HCT116 (cell line): Measurements from ENCODE around the gene TTLL11. TPM values are rescaled to one million over a fixed set of nuclear protein-coding genes. Genes with fewer than 3 reads are reported as not detected.

ENCODE experiments used
- ATAC-seq: fragments of 200-7000 bp; cut with Tn5 transposase; 2 replicates; pipeline ENCODE4 v1.9.1; 2020; ENCODE audit warnings: mild to moderate bottlenecking, moderate library complexity
- BruUV-seq: library from RNA; stranded (reverse); fragments of 400-500 nt; replicated peaks from 2 replicates; lab custom pipeline; 2021; lab: Mats Ljungman, UMichigan
- CTCF ChIA-PET: fragments of 300-600 bp; sonication (Branson Sonifier 250); formaldehyde crosslinking; loops from one replicate; lab custom pipeline; 2021; ENCODE audit warnings: antibody characterized with exemption; lab: Charles Lee
- POLR2A ChIA-PET: fragments of 300-600, 350-600 bp; sonication (Branson Sonifier 250); formaldehyde crosslinking; loops from one replicate; lab custom pipeline; 2021; ENCODE audit warnings: antibody characterized with exemption; lab: Charles Lee
- RAD21 ChIA-PET, 2 experiments: fragments of 300-600 bp; sonication (Branson Sonifier 250); formaldehyde crosslinking; loops; one replicate each; lab custom pipeline; 2023; ENCODE audit warnings: low total read pairs in 2 of 2; ENCODE audit not compliant: uncharacterized antibody in 2 of 2, unreplicated experiment in 2 of 2, low non-redundant PET in 1 of 2; lab: Charles Lee
- DNase-seq: peaks from one replicate; pipeline ENCODE4 v3.0.0-alpha.2; 2010; ENCODE audit warnings: low read depth, low spot score
- H2AFZ ChIP-seq: fragments of 200-600 bp; shearing (Covaris generic), sonication (generic); 2 replicates; pipeline ENCODE4 v1.6.1; 2017; ENCODE audit warnings: low read depth, mixed run types, mixed read lengths, antibody characterized with exemption, low read length; ENCODE audit not compliant: poor library complexity, severe bottlenecking
- H3K27ac ChIP-seq: 2 replicates; pipeline ENCODE4 v1.5.1; 2012; ENCODE audit warnings: low read depth, low read length
- H3K27me3 ChIP-seq: fragments of 200-600 bp; sonication (generic); 2 replicates; pipeline ENCODE4 v1.6.1; 2016; ENCODE audit warnings: mixed run types, low read length, mixed read lengths; ENCODE audit not compliant: insufficient read depth
- H3K36me3 ChIP-seq, 2 experiments: fragments of 200-500 bp in 1 of 2; fragments of 200-600 bp in 1 of 2; sonication (Bioruptor generic) in 1 of 2; sonication (generic) in 1 of 2; 2 replicates each; pipeline versions ENCODE4 v1.5.1 to v1.6.1; 2014 to 2016; ENCODE audit warnings: low read length in 2 of 2, inconsistent platforms in 1 of 2, mixed read lengths in 1 of 2, mixed run types in 1 of 2; ENCODE audit not compliant: insufficient read depth in 2 of 2, control insufficient read depth in 1 of 2
- H3K4me1 ChIP-seq, 2 experiments: fragments of 200-600 bp in 1 of 2; sonication (generic) in 1 of 2; 2 replicates each; pipeline versions ENCODE4 v1.5.1 to v1.6.1; 2012 to 2017; ENCODE audit warnings: low read length in 2 of 2, inconsistent platforms in 1 of 2, mild to moderate bottlenecking in 1 of 2, mixed read lengths in 1 of 2, mixed run types in 1 of 2, moderate library complexity in 1 of 2; ENCODE audit not compliant: insufficient read depth in 2 of 2, control insufficient read depth in 1 of 2
- H3K4me2 ChIP-seq: fragments of 200-600 bp; sonication (generic); 2 replicates; pipeline ENCODE4 v1.6.1; 2017; ENCODE audit warnings: mixed run types, low read length, mixed read lengths
- H3K4me3 ChIP-seq, 2 experiments: fragments of 200-600 bp in 1 of 2; sonication (generic) in 1 of 2; replicated peaks in 1 of 2; 2 replicates each; pipeline ENCODE4 v1.5.1; 2011 to 2016; ENCODE audit warnings: low read length in 2 of 2, control low read depth in 1 of 2, low read depth in 1 of 2, mild to moderate bottlenecking in 1 of 2, mixed read lengths in 1 of 2, mixed run types in 1 of 2
- H3K79me2 ChIP-seq: fragments of 200-600 bp; sonication (generic); 2 replicates; pipeline ENCODE4 v1.6.1; 2017; ENCODE audit warnings: mild to moderate bottlenecking, mixed run types, low read length, moderate library complexity, mixed read lengths; ENCODE audit not compliant: insufficient read depth
- H3K9ac ChIP-seq: fragments of 200-600 bp; sonication (generic); 2 replicates; pipeline ENCODE4 v1.6.1; 2016; ENCODE audit warnings: low read length, mixed read lengths
- H3K9me2 ChIP-seq: fragments of 200-600 bp; sonication (generic), shearing (Covaris generic); 2 replicates; pipeline ENCODE4 v1.6.1; 2017; ENCODE audit warnings: mixed run types, mild to moderate bottlenecking, moderate library complexity; ENCODE audit not compliant: insufficient read depth
- H3K9me3 ChIP-seq, 2 experiments: fragments of 200-500 bp in 1 of 2; fragments of 200-600 bp in 1 of 2; sonication (Bioruptor generic) in 1 of 2; sonication (generic) in 1 of 2; 2 replicates each; pipeline ENCODE4 v1.6.1; 2014 to 2017; ENCODE audit warnings: low read length in 2 of 2, mixed read lengths in 2 of 2, inconsistent platforms in 1 of 2, low read depth in 1 of 2, mild to moderate bottlenecking in 1 of 2, mixed run types in 1 of 2, moderate library complexity in 1 of 2; ENCODE audit not compliant: control insufficient read depth in 1 of 2, insufficient read depth in 1 of 2
- H4K20me1 ChIP-seq: fragments of 200-600 bp; sonication (generic), shearing (Covaris generic); 2 replicates; pipeline ENCODE4 v1.6.1; 2017; ENCODE audit warnings: mixed run types, mild to moderate bottlenecking, moderate library complexity; ENCODE audit not compliant: insufficient read depth
- CEBPB ChIP-seq: IDR thresholded peaks from 2 replicates; pipeline ENCODE4 v1.6.1; 2012; ENCODE audit warnings: low read depth
- CTCF ChIP-seq, 3 experiments: fragments of 200-600 bp in 1 of 3; sonication (generic) in 1 of 3; IDR thresholded peaks in 2 of 3; conservative IDR thresholded peaks in 1 of 3; 2 replicates each; pipeline ENCODE4 v1.5.1; 2012 to 2017; ENCODE audit warnings: low read depth in 2 of 3, low read length in 2 of 3, antibody characterized with exemption in 1 of 3, borderline replicate concordance in 1 of 3, control low read depth in 1 of 3, mild to moderate bottlenecking in 1 of 3, mixed read lengths in 1 of 3, mixed run types in 1 of 3, moderate library complexity in 1 of 3; ENCODE audit not compliant: insufficient read depth in 1 of 3
- EGR1 ChIP-seq: IDR thresholded peaks from 2 replicates; pipeline ENCODE4 v1.6.1; 2012; ENCODE audit warnings: low read depth
- FOSL1 ChIP-seq: IDR thresholded peaks from 2 replicates; pipeline ENCODE4 v1.6.1; 2012; ENCODE audit warnings: low read depth
- JUND ChIP-seq: IDR thresholded peaks from 2 replicates; pipeline ENCODE4 v1.6.1; 2012
- POLR2A ChIP-seq: IDR thresholded peaks from 2 replicates; pipeline ENCODE4 v1.7.0; 2011; ENCODE audit warnings: borderline replicate concordance; ENCODE audit not compliant: insufficient read depth, insufficient read length; ENCODE audit errors: extremely low read depth
- SP1 ChIP-seq: IDR thresholded peaks from 2 replicates; pipeline ENCODE4 v1.6.1; 2012; ENCODE audit warnings: low read depth
- TCF7L2 ChIP-seq: IDR thresholded peaks from 2 replicates; pipeline ENCODE4 v1.7.0; 2011; ENCODE audit warnings: borderline replicate concordance, inconsistent platforms; ENCODE audit not compliant: insufficient read depth, insufficient read length; ENCODE audit errors: extremely low read depth
- ZNF274 ChIP-seq: fragments of 200-500 bp; sonication (Bioruptor generic); IDR thresholded peaks from 2 replicates; pipeline ENCODE4 v1.6.1; 2014; ENCODE audit warnings: mild to moderate bottlenecking, low read depth, low read length, inconsistent platforms
- intact Hi-C: fragments of 100-400 bp; cut with micrococcal nuclease; formaldehyde crosslinking; loops from 2 replicates; pipeline ENCODE4 v1.10.0; 2022
- total RNA-seq: library from RNA; stranded (reverse); gene quantifications from one replicate; pipeline ENCODE4 v1.2.1, GENCODE V29; 2021; ENCODE audit not compliant: unreplicated experiment

The TTLL11 gene
- total RNA-seq, 1 experiment from 2014 or later: 2.2 TPM

- Histone ChIP-seq H2AFZ (no peak overlapping the region), H3K9me2 (no peaks in the 10 kb centered on the region), H3K9me3 (no peaks in the 10 kb centered on the region), H3K9ac (no peak overlapping the region), H3K27me3 (no peaks in the 10 kb centered on the region), H3K79me2 (no peaks in the 10 kb centered on the region), H3K4me1 (peaks cover 0 to 8% of the 10 kb centered on the region in 2 experiments; a peak in 1 of 4 replicates), H3K27ac (no peak overlapping the region), H3K4me2 (no peak overlapping the region), H4K20me1 (no peaks in the 10 kb centered on the region), H3K4me3 (no peak overlapping the region), H3K36me3 (no peaks in the 10 kb centered on the region)
- ChIA-PET RAD21 (interaction anchor here in 1 of 2 experiments (1.0 kb wide), 1 partner anchor 221 kb away, joined by 3 read pairs; no protein-coding TSS in a partner anchor), CTCF (interaction anchor here (9.5 kb wide), 1 partner anchor 221 kb away, joined by 229 read pairs; no protein-coding TSS in a partner anchor), POLR2A (no interaction called here)
- no TSS peak for BruUV-seq
- intact Hi-C loops: loop anchor here (10.0 kb wide), 1 partner anchor 1225 kb away; the partner anchor contains the start of gene CRB2
- DNase-seq (no peak), ATAC-seq (no peak)
- TF ChIP-seq CEBPB: no peak
- no peak for TF ChIP-seq EGR1
- no peak for TF ChIP-seq SP1
- TF ChIP-seq ZNF274: no peak
- no peak for TF ChIP-seq TCF7L2
- TF ChIP-seq POLR2A: no peak
- TF ChIP-seq FOSL1: no peak
These were observed 36.9 kb upstream of the TTLL11 start for GRCh38 chr9:122129969-122130368.

DNA sequence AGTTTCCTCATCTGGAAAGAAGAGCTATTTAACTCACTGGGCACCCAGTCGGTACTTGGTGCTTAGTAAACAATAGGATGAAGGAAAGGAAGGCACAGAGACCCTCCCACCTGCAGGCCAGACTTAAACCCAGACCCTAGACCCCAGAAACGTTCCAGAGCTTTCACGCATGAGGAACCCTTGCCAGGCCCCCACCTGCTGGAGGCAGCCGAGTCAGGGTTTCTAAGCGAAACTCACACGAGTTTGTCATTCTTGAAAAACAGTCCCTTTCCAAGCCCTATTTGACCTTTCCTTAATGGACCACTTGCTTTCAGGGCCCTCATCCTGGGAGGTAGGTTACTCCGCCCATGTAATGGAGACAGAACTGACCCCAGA is 35.8 kb upstream of the TTLL11 start:
- ChIA-PET CTCF (interaction anchor here (9.5 kb wide), 1 partner anchor 222 kb away, joined by 229 read pairs; no protein-coding TSS in a partner anchor), RAD21 (interaction anchor here in 1 of 2 experiments (1.0 kb wide), 1 partner anchor 222 kb away, joined by 3 read pairs; no protein-coding TSS in a partner anchor), POLR2A (no interaction called here)
- Histone ChIP-seq H3K9me3 (no peaks in the 10 kb centered on the region), H3K4me2 (no peak overlapping the region), H3K4me1 (peaks cover 0 to 8% of the 10 kb centered on the region in 2 experiments; a peak in 1 of 4 replicates), H4K20me1 (no peaks in the 10 kb centered on the region), H3K9me2 (no peaks in the 10 kb centered on the region), H2AFZ (no peak overlapping the region), H3K27me3 (no peaks in the 10 kb centered on the region), H3K4me3 (no peak overlapping the region), H3K9ac (no peak overlapping the region), H3K36me3 (no peaks in the 10 kb centered on the region), H3K27ac (no peak overlapping the region), H3K79me2 (no peaks in the 10 kb centered on the region)
- intact Hi-C loops: loop anchor here (10.0 kb wide), 1 partner anchor 1226 kb away; the partner anchor contains the start of gene CRB2
- TF ChIP-seq JUND: no peak
- TF ChIP-seq CTCF (IDR thresholded peaks at IDR 0.05 in 2 of 3, conservative IDR thresholded peaks at IDR 0.05 in 1 of 3; ENCODE audit: borderline replicate concordance in 1 of 3, insufficient read depth in 1 of 3, low read depth in 2 of 3, low read length in 2 of 3): no peak
- BruUV-seq: no TSS peak
- DNase-seq: no peak
- no peak for ATAC-seq
